ENCODE measurements around the gene TMCC2.

The TMCC2 gene

DNA sequence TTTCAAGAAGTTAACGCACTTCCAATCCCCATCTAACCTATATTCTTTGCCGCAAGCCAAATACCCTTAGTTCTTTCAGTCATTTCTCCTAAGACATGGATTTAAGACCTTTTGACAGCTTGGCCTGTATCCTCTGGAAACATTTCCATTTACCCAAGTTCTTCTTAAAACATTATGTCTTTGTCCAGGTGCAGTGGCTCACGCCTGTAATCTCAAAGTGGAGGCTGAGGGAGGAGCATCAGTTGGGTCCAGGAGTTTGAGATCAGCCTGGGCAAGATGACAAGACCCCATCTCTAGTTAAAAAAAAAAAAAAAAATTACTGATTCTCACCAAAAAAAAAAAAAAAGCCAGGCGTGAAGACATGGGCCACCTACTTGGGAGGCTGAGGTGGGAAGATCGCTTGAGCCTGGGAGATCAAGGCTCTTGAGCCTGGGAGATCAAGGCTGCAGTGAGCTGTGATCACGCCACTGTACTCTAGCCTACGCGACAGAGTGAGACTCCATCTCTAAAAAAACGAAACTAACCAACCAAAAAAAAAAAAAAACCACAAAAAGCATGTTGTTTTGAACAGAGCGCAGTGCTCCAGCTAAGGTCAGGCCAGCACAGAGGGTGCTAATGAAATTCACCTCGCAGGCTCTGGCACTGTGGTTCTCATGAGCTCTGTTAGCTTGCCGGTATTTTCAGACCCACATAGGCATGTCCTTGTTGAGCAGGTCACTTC, 57.8 kb downstream of the TMCC2 start:
- no peak overlapping the region for H3K9ac ChIP-seq
- peak overlapping the region; percentile 65 for H3K27ac ChIP-seq

DNA sequence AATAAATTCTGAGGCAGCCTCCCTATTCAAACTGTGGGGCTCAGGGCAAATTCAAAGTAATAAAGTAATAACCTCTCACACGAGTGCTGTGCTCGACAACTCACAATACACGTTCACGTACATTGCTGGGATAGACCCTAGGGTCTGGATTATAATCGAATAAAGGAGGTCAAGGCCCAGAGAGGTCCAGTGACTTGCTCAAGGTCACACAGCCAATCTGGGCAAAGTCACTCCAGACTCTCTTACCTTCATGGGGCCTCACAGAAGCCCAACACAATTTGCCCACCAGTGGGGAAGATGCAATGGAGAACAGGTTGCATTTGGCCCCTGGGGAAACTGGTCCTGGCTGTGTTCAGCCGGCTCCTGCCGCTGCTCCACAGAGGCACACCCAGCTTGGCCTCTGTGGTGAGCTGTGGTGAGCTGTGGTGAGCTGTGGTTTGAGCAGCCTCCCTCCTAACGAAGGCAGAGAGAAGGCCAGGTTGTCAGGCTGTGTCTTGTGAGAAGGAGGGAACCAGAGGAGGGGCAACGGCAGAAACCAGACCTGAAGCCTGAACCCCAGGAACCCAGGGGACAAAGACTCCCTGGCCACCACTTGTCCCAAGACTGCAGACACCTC, 58.7 kb downstream of the TMCC2 start:
- no peaks in the 10 kb centered on the region for H3K79me2 ChIP-seq
- no peaks in the 10 kb centered on the region for H3K36me3 ChIP-seq (ENCODE audit: control insufficient read depth, insufficient read depth, low read length)
- H3K27ac ChIP-seq = no peak overlapping the region
- no peaks in the 10 kb centered on the region for H3K9me3 ChIP-seq (ENCODE audit: control insufficient read depth, low read length)
- no peak overlapping the region for H3K4me2 ChIP-seq (ENCODE audit: low read length)
- H3K4me3 ChIP-seq (ENCODE audit: low read depth, low read length) = no peak overlapping the region
- no peak overlapping the region for H2AFZ ChIP-seq
- H3K27me3 ChIP-seq (ENCODE audit: control insufficient read depth, insufficient read depth, low read length) = no peaks in the 10 kb centered on the region
- TF ChIP-seq, protein P1, sequence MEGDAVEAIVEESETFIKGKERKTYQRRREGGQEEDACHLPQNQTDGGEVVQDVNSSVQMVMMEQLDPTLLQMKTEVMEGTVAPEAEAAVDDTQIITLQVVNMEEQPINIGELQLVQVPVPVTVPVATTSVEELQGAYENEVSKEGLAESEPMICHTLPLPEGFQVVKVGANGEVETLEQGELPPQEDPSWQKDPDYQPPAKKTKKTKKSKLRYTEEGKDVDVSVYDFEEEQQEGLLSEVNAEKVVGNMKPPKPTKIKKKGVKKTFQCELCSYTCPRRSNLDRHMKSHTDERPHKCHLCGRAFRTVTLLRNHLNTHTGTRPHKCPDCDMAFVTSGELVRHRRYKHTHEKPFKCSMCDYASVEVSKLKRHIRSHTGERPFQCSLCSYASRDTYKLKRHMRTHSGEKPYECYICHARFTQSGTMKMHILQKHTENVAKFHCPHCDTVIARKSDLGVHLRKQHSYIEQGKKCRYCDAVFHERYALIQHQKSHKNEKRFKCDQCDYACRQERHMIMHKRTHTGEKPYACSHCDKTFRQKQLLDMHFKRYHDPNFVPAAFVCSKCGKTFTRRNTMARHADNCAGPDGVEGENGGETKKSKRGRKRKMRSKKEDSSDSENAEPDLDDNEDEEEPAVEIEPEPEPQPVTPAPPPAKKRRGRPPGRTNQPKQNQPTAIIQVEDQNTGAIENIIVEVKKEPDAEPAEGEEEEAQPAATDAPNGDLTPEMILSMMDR (IDR thresholded peaks at IDR 0.05) = no peak
- H3K4me1 ChIP-seq = no peaks in the 10 kb centered on the region
- no peak overlapping the region for H3K9ac ChIP-seq

More for the DNA sequence above, 57.8 kb downstream of the TMCC2 start:
- TF ChIP-seq, protein P1 (IDR thresholded peaks at IDR 0.05) = no peak
- Histone ChIP-seq H3K9me3 (ENCODE audit: control insufficient read depth, low read length) (no peaks in the 10 kb centered on the region), H3K36me3 (ENCODE audit: control insufficient read depth, insufficient read depth, low read length) (no peaks in the 10 kb centered on the region), H2AFZ (no peak overlapping the region), H3K79me2 (no peaks in the 10 kb centered on the region), H3K4me3 (ENCODE audit: low read depth, low read length) (no peak overlapping the region), H3K4me2 (ENCODE audit: low read length) (no peak overlapping the region), H3K4me1 (no peaks in the 10 kb centered on the region), H3K27me3 (ENCODE audit: control insufficient read depth, insufficient read depth, low read length) (no peaks in the 10 kb centered on the region)

DNA sequence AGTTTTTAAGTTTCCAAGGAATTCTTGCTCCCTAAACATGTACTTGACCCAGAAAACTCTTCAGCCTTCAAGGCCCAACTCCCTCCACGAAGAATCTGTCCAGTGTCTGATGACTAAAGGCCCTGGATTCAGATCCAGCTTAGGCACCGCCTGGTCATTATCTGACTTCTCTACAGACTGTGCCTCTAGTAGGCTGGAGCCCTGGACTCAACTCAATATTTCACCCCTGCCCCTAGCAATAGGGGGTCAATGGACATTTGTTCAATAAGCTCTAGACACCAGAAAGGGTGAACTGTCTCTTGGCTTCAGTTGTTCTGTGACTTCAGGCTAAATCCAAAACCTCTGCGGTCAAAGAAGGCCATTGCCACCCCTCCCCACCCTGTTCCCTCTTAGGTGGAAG, 59.3 kb downstream of the TMCC2 start:
- Histone ChIP-seq H2AFZ (no peak overlapping the region), H3K27ac (no peak overlapping the region), H3K9ac (no peak overlapping the region), H3K79me2 (no peaks in the 10 kb centered on the region), H3K36me3 (ENCODE audit: control insufficient read depth, insufficient read depth, low read length) (no peaks in the 10 kb centered on the region), H3K4me2 (ENCODE audit: low read length) (no peak overlapping the region), H3K4me3 (ENCODE audit: low read depth, low read length) (no peak overlapping the region), H3K9me3 (ENCODE audit: control insufficient read depth, low read length) (no peaks in the 10 kb centered on the region), H3K27me3 (ENCODE audit: control insufficient read depth, insufficient read depth, low read length) (no peaks in the 10 kb centered on the region), H3K4me1 (no peaks in the 10 kb centered on the region)
- TF ChIP-seq, protein P1 (IDR thresholded peaks at IDR 0.05) = no peak

DNA sequence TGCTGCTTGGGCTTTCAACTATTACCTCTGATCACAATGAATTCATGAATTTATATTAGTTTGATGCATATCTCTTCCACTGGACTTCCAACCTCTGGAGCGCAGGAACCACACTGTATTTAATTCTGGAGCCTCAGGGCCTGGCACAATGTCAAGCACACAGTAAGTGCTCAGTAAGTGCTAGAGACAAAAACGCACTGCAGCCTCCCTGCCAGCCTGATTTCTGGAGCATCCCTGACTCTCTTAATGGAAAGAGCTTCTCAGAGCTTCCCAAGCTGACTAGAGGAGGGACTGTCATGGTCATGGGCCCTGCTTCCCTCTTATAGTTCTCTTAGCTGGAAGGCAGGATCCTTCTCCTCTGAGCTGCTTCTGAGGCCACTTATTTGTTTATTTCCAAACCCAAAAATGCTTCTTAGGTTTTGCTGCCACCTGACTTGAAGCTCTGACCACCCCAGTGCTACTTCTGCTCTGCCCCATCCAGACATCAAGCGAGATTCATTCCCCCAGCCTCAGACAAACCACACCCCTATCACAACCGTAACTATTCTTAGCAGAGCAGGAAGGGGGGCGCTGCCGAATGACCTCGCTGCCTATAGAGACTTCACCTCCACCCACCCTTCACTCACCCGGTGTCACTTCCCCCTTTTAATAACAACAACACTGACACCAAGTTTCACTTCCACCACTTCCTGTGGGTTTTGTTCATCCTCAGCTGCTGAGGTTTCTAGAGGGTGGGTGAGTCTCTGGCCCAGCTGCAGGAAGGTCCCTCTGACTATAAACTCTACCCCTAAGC, 60.2 kb downstream of the TMCC2 start:
- H3K79me2 ChIP-seq = no peaks in the 10 kb centered on the region
- TF ChIP-seq, protein P1 (IDR thresholded peaks at IDR 0.05) = no peak
- H3K9ac ChIP-seq = no peak overlapping the region
- no peaks in the 10 kb centered on the region for H3K4me1 ChIP-seq
- no peaks in the 10 kb centered on the region for H3K36me3 ChIP-seq (ENCODE audit: control insufficient read depth, insufficient read depth, low read length)
- H3K9me3 ChIP-seq (ENCODE audit: control insufficient read depth, low read length) = no peaks in the 10 kb centered on the region
- no peak overlapping the region for H3K4me3 ChIP-seq (ENCODE audit: low read depth, low read length)
- H3K4me2 ChIP-seq (ENCODE audit: low read length) = no peak overlapping the region
- H3K27ac ChIP-seq = no peak overlapping the region
- H3K27me3 ChIP-seq (ENCODE audit: control insufficient read depth, insufficient read depth, low read length) = no peaks in the 10 kb centered on the region
- no peak overlapping the region for H2AFZ ChIP-seq
